ENCODE data around the gene GNG7.
"Not testable (repeated sequence)": the region's sequence is repeated elsewhere in the genome, so short reads cannot be mapped to it uniquely, and the experiment has no call there.

The GNG7 gene

DNA sequence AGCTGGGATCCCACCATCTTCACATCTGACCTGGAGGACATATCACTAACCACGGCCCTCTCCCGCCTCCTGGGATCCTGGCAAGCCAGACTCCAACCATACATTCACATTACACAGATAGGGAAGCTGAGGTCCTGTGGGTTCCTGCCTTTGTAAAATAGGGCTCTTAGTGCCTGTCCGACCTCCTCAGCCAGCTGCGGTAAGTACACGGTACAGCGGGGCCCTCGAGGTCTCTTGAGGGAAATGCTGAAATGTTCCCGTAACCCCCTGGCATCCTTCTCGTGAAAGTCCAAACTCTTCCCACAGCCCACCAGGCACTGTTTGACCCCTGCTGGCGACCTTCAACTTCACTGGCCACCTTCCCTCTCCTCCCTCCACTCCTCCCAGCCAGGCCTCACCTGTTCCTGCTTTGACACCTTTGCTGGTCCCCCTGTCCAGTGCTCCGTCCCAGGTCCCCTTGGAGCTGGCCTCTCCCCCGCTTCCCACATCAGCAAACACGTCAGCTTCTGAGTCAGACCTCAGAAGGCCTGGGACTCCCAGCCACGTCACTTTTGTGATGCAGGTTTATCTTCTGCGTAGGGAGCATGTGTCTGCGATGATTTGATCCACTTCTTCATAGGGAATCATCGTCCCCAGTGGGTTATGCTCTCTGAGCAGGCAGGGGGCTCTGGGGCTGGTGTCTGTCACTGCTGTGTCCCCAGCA lies 8.8 kb upstream of the GNG7 start:
- DNase-seq: no peak

DNA sequence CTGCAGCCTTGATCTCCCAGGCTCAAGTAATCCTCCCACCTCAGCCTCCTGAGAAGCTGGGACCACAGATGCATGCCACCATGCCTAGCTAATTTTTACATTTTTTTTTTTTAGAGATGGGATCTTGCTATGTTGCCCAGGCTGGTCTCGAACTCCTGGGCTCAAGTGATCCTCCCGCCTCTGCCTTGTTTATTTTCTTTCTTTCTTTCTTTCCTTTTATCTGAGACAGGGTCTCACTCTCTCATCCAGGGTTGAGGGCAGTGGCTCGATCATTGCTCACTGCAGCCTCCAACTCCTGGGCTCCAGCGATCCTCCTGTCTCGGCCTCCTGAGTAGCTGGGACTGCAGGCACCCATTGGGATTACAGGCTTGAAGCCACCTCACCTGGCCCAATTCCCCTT lies 3.8 kb upstream of the GNG7 start:
- no peak for DNase-seq

DNA sequence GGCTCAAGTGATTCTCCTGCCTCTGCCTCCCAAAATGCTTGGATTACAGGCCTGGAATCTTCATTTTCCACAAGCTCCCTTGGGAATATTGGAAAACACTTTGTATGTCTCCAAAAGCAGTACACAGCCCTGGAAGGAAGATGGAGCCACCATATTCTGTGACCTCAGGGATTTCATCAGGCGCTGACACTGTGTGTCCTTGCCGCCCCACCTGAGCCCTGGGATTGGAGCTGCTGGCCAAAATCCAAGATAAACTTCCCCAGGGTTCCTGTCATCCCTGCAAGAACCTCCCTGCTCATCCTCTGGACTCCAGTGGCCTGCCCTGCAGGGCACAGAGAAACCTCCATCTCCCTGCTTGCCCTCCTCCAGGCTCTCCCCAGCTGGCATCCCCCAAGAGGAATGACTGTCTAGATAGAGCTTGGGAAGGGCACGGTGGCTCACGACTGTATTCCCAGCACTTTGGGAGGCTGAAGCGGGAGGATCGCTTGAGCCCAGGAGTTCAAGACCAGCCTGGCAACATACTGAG lies 1.3 kb upstream of the GNG7 start:
- no peak for DNase-seq

DNA sequence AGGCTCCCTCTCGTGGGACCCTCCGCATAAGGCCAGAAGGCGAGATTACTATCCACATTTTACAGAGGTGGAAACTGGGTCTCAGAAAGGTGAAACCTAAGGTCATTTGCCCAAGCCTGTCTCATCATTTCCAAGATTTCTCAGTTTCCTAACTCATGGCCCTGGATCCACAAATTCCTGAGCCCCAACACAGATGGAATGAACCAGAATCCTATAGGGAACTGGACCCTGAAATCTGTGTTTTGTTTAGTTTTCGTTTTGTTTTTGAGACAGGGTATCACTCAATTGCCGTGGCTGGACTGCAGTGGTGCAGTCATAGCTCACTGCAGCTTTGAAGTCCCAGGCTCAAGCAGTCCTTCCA lies 563 bp upstream of the GNG7 start:
- no peak for DNase-seq

DNA sequence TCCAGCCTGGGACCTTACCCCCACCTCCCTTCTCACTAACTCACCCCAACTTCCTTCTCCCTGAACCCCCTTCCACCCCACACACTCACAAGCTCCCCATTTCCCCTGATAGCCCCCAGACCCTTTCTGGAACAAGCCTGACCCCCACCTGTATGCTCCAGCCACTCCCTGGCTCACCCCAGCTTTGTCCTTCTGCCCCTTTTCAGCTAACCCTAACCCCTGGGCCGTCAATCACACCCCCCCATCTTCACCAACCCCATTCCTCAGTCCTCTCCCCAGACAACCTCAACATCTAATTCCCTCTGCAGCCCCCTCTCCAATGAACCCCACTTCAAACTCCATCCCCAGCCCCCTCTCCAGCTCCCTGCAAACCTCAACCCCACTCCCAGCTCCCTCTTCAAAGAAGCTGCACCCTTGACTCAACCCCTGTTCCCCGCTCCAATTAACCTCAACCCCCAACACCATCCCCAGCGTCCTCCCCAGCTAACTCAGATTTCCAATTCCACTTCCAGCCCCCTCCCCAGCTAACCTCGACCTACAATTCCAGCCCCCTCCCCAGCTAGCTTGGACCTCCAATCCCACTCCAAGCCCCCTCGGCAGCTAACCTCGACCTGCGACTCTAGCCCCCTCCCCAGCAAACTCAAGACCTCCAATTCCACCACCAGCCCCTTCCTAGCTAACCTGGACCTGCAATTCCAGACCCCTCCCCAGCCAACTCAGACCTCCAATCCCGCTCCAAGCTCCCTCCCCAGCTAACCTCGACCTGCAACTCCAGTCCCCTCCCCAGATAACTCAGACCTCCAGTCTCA lies 929 bp downstream of the GNG7 start:
- no peak for DNase-seq

DNA sequence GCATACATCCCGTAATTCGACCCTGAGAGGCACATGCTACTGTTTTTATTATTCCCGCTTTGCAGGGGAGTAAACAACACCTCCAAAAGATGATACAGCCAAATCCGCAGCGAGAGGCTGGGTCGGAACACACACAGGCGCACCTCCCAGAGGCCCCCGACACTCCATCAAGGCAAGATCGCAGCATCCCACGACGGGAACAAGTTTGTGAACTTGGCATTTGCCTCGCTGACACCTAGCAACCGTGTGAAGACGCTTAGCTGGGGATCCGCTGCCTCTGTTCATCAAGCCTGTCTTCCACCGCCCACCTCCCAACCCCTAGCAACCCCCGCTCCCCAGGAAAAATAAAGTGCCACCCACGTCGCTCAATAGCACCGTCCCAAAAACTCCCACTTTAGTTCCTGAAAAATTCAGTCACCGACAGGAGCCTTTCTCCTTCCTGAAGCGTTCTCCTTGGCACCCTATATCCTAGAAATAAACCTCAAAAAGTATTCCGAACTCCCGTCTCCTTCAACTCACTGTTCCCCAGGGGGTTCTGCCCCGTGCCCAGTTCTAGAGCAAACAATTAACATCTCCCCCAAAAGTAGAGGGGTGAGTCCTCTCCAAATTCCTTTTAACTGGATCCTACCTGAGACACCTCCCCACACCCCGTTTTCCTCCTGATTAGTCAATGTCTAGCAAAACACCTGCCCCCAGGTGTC lies 1.7 kb downstream of the GNG7 start:
- DNase-seq: no peak

DNA sequence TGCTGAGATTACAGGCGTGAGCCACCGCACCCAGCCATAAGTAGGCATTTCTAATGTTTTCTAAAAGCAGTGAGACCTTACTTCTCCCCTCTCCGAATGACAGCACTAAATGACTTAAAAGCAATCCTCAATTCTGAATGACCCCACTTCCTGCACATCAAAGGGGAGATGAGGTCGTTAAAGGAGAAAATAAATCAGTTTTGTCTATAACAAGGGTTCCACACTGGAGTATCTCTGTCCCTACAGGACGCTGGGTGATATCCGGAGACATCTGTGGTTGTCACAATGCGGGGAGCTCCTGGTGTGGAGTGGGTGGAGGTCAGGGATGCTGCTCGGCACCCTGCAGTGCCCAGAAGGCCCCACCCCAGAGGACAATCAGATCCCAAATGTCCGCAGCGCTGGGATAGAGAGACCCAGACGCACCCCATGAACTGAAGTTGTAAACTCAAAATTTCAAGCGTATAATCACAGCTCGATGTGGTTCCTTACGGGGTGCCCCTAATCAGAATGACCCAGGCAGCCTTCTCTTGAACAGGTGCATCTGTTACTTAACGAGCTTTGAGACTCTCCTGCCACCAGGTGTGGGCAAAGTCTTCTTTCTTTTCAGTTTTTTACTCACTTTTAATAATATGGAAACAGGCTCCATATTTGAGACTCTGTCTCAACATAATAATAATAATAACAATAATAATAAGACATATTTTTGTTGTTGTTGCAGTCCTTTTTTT lies 2.9 kb downstream of the GNG7 start:
- no peak for DNase-seq

DNA sequence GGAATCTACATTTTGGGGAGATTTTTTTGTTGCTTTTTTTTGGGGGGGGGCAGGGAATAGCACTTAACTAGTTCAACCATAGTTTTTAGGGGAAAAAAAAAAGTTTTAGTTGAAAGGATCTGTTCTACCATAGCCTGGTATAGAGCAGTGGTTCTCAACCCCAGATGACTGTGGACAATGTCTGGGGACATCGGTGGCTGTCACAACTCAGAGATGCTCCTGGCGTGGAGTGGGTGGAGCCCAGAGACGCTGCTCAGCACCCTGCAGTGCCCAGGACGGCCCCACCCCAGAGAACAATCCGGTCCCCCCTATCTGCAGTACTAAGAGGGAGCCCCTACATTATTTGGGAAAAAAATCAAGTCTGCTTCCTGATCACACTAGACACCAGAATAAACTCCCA lies 8.3 kb downstream of the GNG7 start:
- no peak for DNase-seq

DNA sequence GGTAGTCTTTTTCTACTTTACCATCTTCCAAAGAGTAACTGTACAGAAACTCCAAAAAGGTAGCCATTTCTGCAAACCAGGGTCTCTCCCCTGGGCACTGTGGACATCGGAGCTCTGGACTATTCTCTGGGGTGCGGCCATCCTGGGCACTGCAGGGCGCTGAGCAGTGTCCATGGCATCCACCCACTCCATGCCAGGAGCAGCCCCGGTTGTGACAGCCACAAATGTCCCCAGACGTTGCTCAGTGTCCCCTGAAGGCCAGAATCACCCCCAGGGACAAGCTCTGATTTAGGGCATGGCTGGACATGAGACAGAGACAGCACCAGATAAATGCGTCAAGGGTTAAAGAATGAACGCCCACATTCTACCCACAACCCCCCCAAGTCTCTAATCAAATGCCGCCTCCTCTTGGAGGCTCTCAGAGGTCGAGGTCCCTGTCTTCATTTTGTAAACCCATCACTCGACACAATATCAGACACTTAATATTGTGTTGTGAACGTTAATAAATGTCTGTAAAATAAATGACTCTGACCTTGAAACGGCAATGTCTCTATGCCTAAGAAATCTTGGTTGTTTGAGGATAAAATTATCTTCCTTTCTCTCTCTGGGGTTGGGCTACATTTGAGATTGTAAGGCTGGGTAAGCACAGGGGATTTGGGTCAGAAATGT lies 8.9 kb downstream of the GNG7 start:
- no peak for DNase-seq

DNA sequence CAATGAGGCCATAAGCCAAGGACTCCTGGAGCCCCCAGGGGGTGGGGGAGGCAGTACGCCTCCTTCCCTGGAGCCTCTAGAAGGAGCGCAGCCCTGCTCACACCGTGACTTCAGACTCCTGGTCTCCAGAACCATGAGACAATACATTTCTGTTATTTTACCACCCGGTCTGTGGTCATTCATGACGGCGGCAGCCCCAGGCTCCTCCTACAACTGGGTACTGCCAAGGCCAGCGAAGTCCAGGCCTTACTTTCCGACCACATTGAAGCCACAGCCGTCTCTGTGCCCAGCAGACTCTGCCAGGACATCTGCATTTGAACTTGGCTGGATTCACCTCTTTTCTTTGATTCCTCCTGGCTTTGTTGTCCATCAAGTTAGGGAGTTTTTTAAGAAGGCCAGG lies 10.5 kb downstream of the GNG7 start:
- no peak for DNase-seq

DNA sequence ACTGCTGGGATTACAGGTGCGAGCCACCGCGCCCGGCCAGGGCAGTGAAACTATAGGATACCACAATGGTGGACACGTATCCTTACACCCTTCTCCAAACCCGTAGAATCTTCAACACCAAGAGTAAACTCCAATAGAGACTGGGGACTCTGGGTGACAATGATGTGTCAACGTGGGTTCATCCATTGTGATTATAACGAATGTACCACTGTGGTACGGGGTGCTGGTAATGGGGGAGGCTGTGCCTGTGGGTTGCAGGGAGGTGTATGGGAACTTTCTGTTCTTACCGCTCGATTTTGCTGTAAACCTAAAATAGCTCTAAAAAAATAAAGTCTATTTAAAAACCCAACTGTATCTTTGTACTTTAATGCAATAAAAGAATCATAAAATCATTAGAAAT lies 11.6 kb downstream of the GNG7 start:
- no peak for DNase-seq

DNA sequence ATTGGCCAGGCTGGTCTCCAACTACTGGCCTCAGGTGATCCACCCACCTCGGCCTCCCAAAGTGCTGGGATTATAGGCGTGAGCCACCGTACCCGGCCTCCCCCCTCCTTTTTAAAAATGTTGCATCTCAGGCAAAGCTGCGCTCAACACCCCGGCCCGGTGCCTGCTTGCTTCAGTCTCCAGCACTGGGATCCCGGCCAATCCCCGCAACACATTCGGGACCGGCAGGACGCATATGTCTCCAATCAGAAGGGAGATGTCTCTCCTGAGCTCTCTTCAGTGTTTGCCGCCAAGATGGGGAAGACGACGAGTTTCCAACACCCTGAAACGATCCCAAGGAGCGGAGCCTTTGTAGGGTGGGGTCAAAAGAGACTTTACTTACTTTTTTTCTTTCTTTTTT lies 16.1 kb downstream of the GNG7 start:
- no peak for DNase-seq

DNA sequence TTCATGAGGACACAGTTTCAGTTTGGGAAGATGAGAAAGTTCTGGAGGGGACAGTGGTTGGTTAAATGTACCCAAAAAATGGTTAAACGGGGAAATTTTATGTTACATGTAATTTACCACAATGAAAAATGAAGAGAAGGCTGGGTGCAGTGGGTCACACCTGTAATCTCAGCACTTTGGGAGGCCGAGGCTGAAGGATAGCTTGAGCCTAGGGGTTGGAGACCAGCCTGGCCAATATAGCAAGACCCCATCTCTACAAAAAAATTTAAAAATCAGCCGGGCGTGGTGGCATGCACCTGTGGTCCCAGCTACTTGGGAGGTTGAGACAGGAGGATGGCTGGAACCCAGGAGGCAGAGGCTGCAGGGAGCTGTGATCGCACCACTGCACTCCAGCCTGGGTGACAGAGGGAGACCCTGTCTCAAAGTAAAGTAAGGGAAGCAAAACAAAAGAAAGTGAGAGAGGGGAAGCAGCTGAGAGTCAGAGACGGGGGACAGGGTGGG lies 17.2 kb downstream of the GNG7 start:
- DNase-seq: no peak

DNA sequence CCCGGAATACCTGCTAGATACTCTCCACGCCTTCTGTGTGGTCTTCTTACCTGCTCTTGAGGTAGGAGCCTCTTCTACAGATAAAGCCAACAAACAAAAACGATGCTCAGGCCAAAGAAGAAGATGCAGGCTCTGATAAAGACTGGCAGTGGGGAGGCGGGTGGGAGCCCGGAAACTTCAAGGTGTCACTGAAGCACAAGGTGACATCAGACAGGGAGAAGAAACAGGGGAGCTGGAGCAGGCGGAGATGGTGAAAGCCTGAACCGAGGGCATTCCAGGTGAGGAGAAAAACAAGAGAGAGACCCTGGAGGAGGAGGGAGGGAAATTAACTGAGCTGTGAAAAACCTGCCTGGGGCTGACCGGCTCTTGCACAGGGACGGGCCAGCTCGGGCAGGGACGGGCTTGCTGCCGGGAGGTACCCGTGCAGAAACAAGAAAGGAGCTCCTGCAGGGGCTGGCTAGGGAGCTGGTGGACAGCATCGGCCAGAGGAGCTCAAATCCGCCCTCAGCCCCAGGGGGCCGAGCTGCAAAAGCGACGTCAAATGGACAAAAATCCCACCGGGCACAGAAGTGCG lies 19.0 kb downstream of the GNG7 start:
- no peak for DNase-seq

DNA sequence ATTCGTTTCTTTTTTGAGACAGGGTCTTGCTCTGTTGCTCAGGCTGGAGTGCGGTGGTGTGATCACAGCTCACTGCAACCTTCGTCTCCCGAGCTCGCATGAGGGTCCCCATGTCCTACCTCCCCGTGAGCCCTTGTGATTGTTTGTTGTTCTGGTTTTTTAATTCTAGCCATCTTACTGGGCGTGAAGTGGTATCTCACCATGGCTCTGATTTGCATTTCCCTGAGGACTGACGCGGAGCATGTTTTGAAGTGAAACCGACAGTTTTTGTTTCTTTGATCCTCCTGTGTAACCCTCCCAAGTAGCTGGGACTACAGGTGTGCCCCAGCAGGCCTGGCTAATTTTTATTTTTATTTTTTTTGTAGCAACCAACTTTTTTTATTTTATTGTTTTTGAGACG lies 21.7 kb downstream of the GNG7 start:
- DNase-seq: no peak

DNA sequence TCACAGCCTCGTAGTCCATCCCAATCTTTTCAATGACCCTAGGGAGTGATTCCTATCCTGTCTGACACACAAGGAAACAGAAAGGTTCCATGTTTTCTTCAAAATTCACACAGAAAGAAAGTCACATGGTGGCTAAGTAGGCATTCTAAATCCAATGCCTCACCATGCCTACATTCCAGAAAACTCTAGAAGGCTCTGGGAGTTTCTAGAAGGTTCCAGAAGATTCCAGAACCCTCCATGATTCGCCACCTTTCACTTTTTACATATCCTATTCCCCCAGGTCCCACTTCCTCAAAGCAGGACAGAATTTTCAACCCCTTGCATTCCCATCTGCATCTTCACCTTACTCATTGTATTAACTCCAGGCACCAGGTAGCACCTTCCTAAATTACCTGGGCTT lies 23.1 kb downstream of the GNG7 start:
- no peak for DNase-seq

DNA sequence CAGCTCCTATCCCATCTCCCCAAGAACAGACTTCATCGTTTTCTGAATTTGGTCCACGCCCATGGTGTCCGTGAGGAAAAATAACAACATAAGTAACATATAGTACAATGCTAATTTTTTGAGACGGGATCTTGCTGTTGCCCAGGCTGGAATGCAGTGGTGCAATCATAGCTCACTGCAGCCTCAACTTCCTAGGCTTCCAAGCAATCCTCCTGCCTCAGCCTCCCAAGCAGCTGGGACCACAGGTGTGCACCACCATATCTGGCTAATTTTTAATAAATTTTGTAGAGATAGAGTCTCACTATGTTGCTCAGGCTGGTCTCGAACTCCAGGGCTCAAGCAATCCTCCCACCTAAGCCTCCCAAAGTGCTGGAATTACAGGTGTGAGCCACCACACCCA lies 23.5 kb downstream of the GNG7 start:
- not testable (repeated sequence) for DNase-seq

DNA sequence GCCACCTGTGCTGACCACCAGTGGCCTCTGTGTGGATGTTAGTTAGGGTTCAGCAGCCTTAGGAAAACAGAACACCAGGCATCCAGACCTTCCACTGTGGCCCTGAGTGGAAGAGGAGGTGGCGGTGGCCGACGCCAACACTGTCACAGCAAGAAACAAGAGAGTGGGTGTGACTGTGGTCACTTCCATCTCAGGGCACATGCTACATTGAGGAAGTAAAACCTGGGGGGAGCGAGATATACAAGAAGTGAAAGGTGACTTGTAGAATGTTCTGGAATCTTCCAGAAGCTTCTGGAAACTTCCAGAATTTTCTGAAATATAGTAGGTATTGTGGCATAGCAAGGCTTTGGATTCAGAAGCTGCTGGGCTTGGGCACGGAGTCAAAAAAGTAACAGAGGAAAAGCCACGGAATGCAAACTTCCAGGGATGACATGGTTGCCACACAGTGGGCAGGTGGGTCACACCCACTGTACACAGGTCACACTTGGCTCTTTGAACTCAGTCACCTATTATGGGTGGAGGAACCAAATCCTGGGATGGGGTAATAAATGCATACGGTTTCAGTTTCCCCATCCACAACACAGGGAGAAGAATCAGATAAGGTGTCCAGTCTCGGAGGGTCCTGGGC lies 24.3 kb downstream of the GNG7 start:
- DNase-seq: no peak

DNA sequence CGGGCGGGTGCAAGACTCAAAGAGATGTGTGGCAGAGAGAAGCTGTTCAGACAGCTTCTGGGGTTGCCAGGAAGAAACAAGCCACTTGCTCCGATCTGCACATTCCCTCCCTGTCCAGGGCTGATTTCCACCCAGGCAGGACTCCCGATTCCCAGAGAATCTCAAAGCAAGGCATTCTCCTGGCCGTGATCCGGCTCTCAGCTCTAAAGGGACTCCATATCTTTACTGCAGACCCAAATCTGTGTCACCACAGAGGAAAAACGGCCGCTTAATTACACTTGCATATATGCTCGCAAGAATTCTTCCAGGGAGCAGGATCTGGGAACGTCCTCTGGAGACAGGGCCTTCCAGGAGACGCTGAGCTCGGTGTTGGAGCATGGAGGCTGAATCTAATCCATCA lies 25.7 kb downstream of the GNG7 start:
- DNase-seq: no peak

DNA sequence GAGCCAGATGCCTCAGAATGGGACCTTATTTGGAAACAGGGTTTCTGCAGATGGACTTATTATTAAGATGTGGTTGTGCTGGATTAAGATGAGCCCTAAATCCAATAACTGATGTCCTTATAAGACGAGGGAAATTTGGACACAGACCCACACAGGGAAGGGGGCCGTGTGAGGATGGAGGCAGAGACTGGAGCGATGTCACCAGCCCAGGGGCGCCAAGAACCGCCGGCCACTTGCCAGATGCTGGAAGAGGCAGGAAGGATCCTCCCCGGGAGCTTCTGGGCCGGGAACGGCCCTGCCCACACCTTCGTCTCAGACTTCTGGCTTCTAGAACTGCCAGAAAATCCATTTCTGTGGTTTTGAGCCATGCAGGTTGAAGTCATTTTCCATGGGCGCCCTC lies 26.6 kb downstream of the GNG7 start:
- no peak for DNase-seq

DNA sequence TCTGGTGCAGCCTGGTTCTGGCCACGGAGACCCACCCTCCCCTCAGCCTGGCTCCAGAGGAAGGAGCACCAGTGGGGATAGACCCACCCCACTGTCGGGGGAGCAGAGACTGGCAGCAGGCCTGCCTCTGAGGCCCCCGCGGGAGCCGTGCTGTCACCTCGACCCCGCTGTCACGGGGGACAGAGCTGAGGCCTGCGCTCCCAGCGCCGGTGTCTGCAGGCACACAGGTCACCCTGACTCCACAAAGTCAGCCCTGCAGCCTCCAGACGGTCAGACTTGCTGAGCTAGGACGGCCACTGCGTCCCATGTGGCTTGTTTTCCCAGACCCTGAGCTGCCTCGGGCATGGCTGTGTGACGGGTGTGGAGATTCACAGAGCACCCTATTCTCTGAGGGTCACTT lies 32.3 kb downstream of the GNG7 start:
- DNase-seq: no peak

All from stimulated activated CD4-positive, alpha-beta T cell treated with anti-CD3 and anti-CD28 coated beads, Interleukin-4, amount 100 ng/mL, for 1 hour (primary cell).